PC-9 (cell line): Measurements from ENCODE around the gene RASSF3. TPM values are rescaled to one million over a fixed set of nuclear protein-coding genes. Genes with fewer than 3 reads are reported as not detected.

Experiments
- BruUV-seq: library from RNA; stranded (reverse); fragments of 400-500 nt; replicated peaks from 2 replicates; lab custom pipeline; 2021; lab: Mats Ljungman, UMichigan
- CTCF ChIA-PET: fragments of 300-600 bp; sonication (Branson Sonifier 250); formaldehyde crosslinking; loops from one replicate; lab custom pipeline; 2022; ENCODE audit warnings: antibody characterized with exemption; lab: Charles Lee
- POLR2A ChIA-PET: fragments of 300-600 bp; sonication (Branson Sonifier 250); formaldehyde crosslinking; loops from one replicate; lab custom pipeline; 2022; ENCODE audit warnings: antibody characterized with exemption; ENCODE audit not compliant: unreplicated experiment; lab: Charles Lee
- DNase-seq, 2 experiments: peaks; one replicate each; pipeline versions ENCODE4 v3.0.0 to v3.0.0-alpha.2; 2015 to 2022; ENCODE audit warnings: mixed read lengths in 1 of 2
- H2AFZ ChIP-seq: fragments of 200-600 bp; sonication (generic); 2 replicates; pipeline ENCODE4 v1.8.1; 2017; ENCODE audit warnings: antibody characterized with exemption
- H3F3A ChIP-seq: fragments of 200-600 bp; sonication (generic); 2 replicates; pipeline ENCODE4 v1.8.1; 2017; ENCODE audit warnings: antibody characterized with exemption, mild to moderate bottlenecking, low read depth; ENCODE audit not compliant: insufficient read depth
- H3K27ac ChIP-seq: fragments of 200-600 bp; sonication (generic); 2 replicates; pipeline ENCODE4 v1.6.1; 2016; ENCODE audit warnings: mixed run types
- H3K27me3 ChIP-seq: fragments of 200-600 bp; sonication (generic); 2 replicates; pipeline ENCODE4 v1.6.1; 2016; ENCODE audit warnings: low read depth, mixed run types; ENCODE audit not compliant: insufficient read depth
- H3K36me3 ChIP-seq: fragments of 200-600 bp; sonication (generic); 2 replicates; pipeline ENCODE4 v1.6.1; 2016; ENCODE audit warnings: low read depth, mixed run types
- H3K4me1 ChIP-seq: fragments of 200-600 bp; sonication (generic); replicated peaks from 2 replicates; pipeline ENCODE4 v1.6.1; 2016; ENCODE audit warnings: mixed run types; ENCODE audit not compliant: insufficient read depth
- H3K4me2 ChIP-seq: fragments of 200-600 bp; sonication (generic); 2 replicates; pipeline ENCODE4 v1.6.1; 2017; ENCODE audit warnings: mixed run types
- H3K4me3 ChIP-seq: fragments of 200-600 bp; sonication (generic); 2 replicates; pipeline ENCODE4 v1.6.1; 2016; ENCODE audit warnings: mixed run types
- H3K79me2 ChIP-seq: fragments of 200-600 bp; sonication (generic); 2 replicates; pipeline ENCODE4 v1.6.1; 2017; ENCODE audit warnings: low read depth, mixed run types
- H3K9me2 ChIP-seq: fragments of 200-600 bp; sonication (generic); 2 replicates; pipeline ENCODE4 v1.8.1; 2017; ENCODE audit warnings: mild to moderate bottlenecking; ENCODE audit not compliant: insufficient read depth
- H3K9me3 ChIP-seq: fragments of 200-600 bp; sonication (generic); 2 replicates; pipeline ENCODE4 v1.8.1; 2016; ENCODE audit warnings: low read depth; ENCODE audit not compliant: insufficient read depth
- H4K20me1 ChIP-seq: fragments of 200-600 bp; sonication (generic); 2 replicates; pipeline ENCODE4 v1.8.1; 2017; ENCODE audit not compliant: insufficient read depth
- EZH2 ChIP-seq: fragments of 200-600 bp; sonication (generic); IDR thresholded peaks from 2 replicates; pipeline ENCODE4 v1.8.0; 2017; ENCODE audit warnings: antibody characterized with exemption, low read depth
- intact Hi-C: fragments of 100-400 bp; cut with micrococcal nuclease; formaldehyde crosslinking; loops from one replicate; pipeline ENCODE4 v1.10.0; 2022; ENCODE audit not compliant: unreplicated experiment
- total RNA-seq: library from RNA; stranded (reverse); gene quantifications from 2 replicates; pipeline ENCODE4 v1.2.3, GENCODE V29; 2021
- TF ChIP-seq, protein P1 (sequence below): fragments of 200-600 bp; sonication (generic); conservative IDR thresholded peaks from 2 replicates; pipeline ENCODE4 v1.6.1; 2017; ENCODE audit warnings: mixed run types, antibody characterized with exemption, mild to moderate bottlenecking, moderate library complexity

RASSF3 gene
- total RNA-seq, 1 experiment from 2014 or later, result 38.9 TPM

GRCh38 chr12:64572241-64572640, 38.1 kb upstream of the RASSF3 start:
- Histone ChIP-seq H3K79me2 (no peaks in the 10 kb centered on the region), H2AFZ (no peak overlapping the region), H3K9me2 (no peaks in the 10 kb centered on the region), H3K9me3 (0 out of 2 replicates have a peak, but pooled peaks cover 2% of the 10 kb centered on the region), H3K4me3 (no peak overlapping the region), H4K20me1 (no peaks in the 10 kb centered on the region), H3K4me1 (peaks cover 9% of the 10 kb centered on the region), H3K27me3 (no peaks in the 10 kb centered on the region), H3F3A (no peaks in the 10 kb centered on the region; the same call in 1 of the 2 replicates), H3K36me3 (no peaks in the 10 kb centered on the region), H3K4me2 (no peak overlapping the region), H3K27ac (no peak overlapping the region)
- ChIA-PET CTCF (interaction anchor here (0.6 kb wide), 1 partner anchor 9 kb away, joined by 3 read pairs; no protein-coding TSS in a partner anchor), POLR2A (interaction anchor here (0.7 kb wide), 1 partner anchor 644 kb away, joined by 5 read pairs; no protein-coding TSS in a partner anchor)
- intact Hi-C loops, result no loop called here
- no peak for DNase-seq
- no TSS peak for BruUV-seq
- TF ChIP-seq, protein P1, sequence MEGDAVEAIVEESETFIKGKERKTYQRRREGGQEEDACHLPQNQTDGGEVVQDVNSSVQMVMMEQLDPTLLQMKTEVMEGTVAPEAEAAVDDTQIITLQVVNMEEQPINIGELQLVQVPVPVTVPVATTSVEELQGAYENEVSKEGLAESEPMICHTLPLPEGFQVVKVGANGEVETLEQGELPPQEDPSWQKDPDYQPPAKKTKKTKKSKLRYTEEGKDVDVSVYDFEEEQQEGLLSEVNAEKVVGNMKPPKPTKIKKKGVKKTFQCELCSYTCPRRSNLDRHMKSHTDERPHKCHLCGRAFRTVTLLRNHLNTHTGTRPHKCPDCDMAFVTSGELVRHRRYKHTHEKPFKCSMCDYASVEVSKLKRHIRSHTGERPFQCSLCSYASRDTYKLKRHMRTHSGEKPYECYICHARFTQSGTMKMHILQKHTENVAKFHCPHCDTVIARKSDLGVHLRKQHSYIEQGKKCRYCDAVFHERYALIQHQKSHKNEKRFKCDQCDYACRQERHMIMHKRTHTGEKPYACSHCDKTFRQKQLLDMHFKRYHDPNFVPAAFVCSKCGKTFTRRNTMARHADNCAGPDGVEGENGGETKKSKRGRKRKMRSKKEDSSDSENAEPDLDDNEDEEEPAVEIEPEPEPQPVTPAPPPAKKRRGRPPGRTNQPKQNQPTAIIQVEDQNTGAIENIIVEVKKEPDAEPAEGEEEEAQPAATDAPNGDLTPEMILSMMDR, result no peak

DNA sequence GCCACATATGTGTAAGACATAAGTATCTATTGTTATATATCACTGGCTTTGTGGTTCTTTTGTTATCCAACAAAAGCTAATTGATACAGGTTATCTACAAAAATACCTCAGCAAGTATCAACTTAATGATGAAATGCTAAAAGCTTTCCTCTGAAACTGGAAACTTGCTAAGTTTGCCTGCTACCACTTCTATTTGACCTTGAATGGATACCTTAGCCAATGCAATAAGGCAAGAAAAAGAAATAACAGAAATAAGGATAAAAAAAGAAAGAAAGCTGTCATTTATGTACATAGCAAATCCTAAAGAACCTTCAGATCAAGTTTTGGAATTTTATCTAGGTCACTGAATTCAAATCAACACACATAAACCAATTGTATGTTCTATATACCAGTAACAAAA, 35.5 kb upstream of the RASSF3 start:
- no peaks in the 10 kb centered on the region for H3K79me2 ChIP-seq
- H3K36me3 ChIP-seq, result no peaks in the 10 kb centered on the region
- 0 out of 2 replicates have a peak, but pooled peaks cover 2% of the 10 kb centered on the region for H3K9me3 ChIP-seq
- TF ChIP-seq EZH2, result no peak
- TF ChIP-seq, protein P1, result no peak
- H3K9me2 ChIP-seq, result no peaks in the 10 kb centered on the region
- no peaks in the 10 kb centered on the region; the same call in 1 of the 2 replicates for H3F3A ChIP-seq
- no peaks in the 10 kb centered on the region for H3K4me1 ChIP-seq
- no peak overlapping the region for H3K4me3 ChIP-seq
- H4K20me1 ChIP-seq, result no peaks in the 10 kb centered on the region
- H3K4me2 ChIP-seq, result no peak overlapping the region
- H2AFZ ChIP-seq, result no peak overlapping the region
- intact Hi-C loops, result no loop called here
- no TSS peak for BruUV-seq
- no peak for DNase-seq
- H3K27ac ChIP-seq, result no peak overlapping the region
- CTCF ChIA-PET, result no interaction called here
- H3K27me3 ChIP-seq, result no peaks in the 10 kb centered on the region
- POLR2A ChIA-PET, result interaction anchor here (0.6 kb wide), 1 partner anchor 40 kb away, joined by 9 read pairs; no protein-coding TSS in a partner anchor

GRCh38 chr12:64577046-64577445, 33.2 kb upstream of the RASSF3 start:
- no peak overlapping the region for H3K4me3 ChIP-seq
- no peaks in the 10 kb centered on the region for H3F3A ChIP-seq
- no peaks in the 10 kb centered on the region for H3K36me3 ChIP-seq
- H4K20me1 ChIP-seq, result no peaks in the 10 kb centered on the region
- DNase-seq, result no peak
- TF ChIP-seq, protein P1, result no peak
- no peak for TF ChIP-seq EZH2
- no peak overlapping the region for H2AFZ ChIP-seq
- intact Hi-C loops, result no loop called here
- H3K27ac ChIP-seq, result no peak overlapping the region
- CTCF ChIA-PET, result no interaction called here
- no peaks in the 10 kb centered on the region for H3K9me2 ChIP-seq
- POLR2A ChIA-PET, result no interaction called here
- 0 out of 2 replicates have a peak, but pooled peaks cover 2% of the 10 kb centered on the region for H3K9me3 ChIP-seq
- no TSS peak for BruUV-seq
- no peak overlapping the region for H3K4me2 ChIP-seq
- H3K79me2 ChIP-seq, result no peaks in the 10 kb centered on the region
- no peaks in the 10 kb centered on the region for H3K27me3 ChIP-seq
- H3K4me1 ChIP-seq, result no peaks in the 10 kb centered on the region
